ENCODE measurements around the gene RTN4RL1. TPM values are rescaled to one million over a fixed set of nuclear protein-coding genes. Genes with fewer than 3 reads are reported as not detected.
A peak's percentile ranks its signal among the peaks of the same experiment; 100 is the strongest.

The RTN4RL1 gene
- total and polyA plus RNA-seq, 2 donors from 2014 or later = 2.0 to 10.7 TPM

DNA sequence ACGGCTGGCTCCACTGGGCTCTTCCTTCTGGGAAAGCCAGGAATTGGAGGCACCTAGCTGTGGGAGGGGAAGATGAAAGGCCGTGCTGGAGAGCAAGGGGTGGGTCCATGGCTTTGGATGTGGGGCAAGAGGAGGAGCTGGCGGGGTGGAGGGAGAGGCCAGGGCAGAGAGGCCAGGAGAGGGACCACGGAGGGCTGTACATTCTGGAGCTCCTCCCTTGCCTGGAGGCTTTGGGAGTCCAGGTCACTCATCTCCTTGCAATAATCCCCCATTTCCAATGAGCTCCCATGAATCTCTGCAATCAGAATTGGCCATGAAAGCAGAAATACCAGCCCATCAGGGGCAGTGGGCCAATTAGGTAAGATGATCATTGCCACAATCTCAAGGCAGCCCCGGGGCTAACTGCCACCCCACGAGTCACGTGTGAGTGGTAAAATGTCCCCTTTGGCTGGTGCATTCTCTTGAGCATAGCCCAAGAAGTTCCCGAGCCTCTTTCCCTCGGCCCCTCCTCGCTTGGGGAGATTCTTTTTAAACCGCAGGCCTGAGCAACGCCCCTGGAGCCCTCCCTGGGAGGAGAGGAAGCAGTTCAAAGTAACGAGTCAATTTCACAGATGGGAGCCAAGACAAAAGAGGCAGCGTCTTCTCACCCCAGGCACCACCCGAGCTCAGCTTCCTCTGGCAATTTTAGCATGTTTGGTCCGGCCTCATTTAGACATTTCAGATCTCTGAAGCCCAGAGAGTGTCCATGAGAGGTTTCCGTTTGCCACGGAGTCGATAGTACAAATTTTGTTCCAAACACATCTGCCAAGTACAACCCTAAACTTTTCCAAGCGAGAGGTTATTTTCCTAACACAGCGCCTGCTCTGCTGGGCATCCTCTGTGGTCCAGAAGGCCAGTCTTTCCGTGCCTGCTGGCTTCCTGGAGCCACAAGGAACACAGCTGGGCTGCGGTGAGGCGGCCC is 13.4 kb downstream of the RTN4RL1 start:
- H3K9ac ChIP-seq (ENCODE audit: low read length in 3 of 3) = no peak overlapping the region
- FAIRE-seq = no peak
- H3K4me1 ChIP-seq (ENCODE audit: control insufficient read depth in 2 of 3, insufficient read depth in 2 of 3, low read depth in 1 of 3, low read length in 3 of 3) = peaks cover 0 to 15% (median 0%) of the 10 kb centered on the region in 3 donors
- H3K4me3 ChIP-seq (ENCODE audit: low read length in 3 of 3) = no peak overlapping the region
- DNase-seq = peak in 4 of 5 donors; percentile 58 to 85 (median 64)
- intact Hi-C loops (cut with DNase I) = no loop called here
- H3K27ac ChIP-seq (ENCODE audit: low read depth in 2 of 2, low read length in 2 of 2) = no peak overlapping the region
- H3K9me3 ChIP-seq (ENCODE audit: control insufficient read depth in 2 of 3, insufficient read depth in 1 of 3, low read length in 3 of 3) = no peaks in the 10 kb centered on the region
- no peaks in the 10 kb centered on the region for H3K36me3 ChIP-seq (ENCODE audit: control insufficient read depth in 2 of 3, insufficient read depth in 3 of 3, low read length in 3 of 3)
- no peaks in the 10 kb centered on the region for H3K27me3 ChIP-seq (ENCODE audit: control insufficient read depth, insufficient read depth, low read length)
- TF ChIP-seq, protein P1, sequence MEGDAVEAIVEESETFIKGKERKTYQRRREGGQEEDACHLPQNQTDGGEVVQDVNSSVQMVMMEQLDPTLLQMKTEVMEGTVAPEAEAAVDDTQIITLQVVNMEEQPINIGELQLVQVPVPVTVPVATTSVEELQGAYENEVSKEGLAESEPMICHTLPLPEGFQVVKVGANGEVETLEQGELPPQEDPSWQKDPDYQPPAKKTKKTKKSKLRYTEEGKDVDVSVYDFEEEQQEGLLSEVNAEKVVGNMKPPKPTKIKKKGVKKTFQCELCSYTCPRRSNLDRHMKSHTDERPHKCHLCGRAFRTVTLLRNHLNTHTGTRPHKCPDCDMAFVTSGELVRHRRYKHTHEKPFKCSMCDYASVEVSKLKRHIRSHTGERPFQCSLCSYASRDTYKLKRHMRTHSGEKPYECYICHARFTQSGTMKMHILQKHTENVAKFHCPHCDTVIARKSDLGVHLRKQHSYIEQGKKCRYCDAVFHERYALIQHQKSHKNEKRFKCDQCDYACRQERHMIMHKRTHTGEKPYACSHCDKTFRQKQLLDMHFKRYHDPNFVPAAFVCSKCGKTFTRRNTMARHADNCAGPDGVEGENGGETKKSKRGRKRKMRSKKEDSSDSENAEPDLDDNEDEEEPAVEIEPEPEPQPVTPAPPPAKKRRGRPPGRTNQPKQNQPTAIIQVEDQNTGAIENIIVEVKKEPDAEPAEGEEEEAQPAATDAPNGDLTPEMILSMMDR (IDR thresholded peaks at IDR 0.05; ENCODE audit: borderline replicate concordance, extremely low read depth, insufficient read depth) = no peak

- no peaks in the 10 kb centered on the region for H3K36me3 ChIP-seq (ENCODE audit: control insufficient read depth in 2 of 3, insufficient read depth in 3 of 3, low read length in 3 of 3)
- H3K4me1 ChIP-seq (ENCODE audit: control insufficient read depth in 2 of 3, insufficient read depth in 2 of 3, low read depth in 1 of 3, low read length in 3 of 3) = peaks cover 0 to 15% (median 0%) of the 10 kb centered on the region in 3 donors
- no peaks in the 10 kb centered on the region for H3K27me3 ChIP-seq (ENCODE audit: control insufficient read depth, insufficient read depth, low read length)
- DNase-seq = no peak
- no peak overlapping the region for H3K9ac ChIP-seq (ENCODE audit: low read length in 3 of 3)
- TF ChIP-seq, protein P1 (IDR thresholded peaks at IDR 0.05; ENCODE audit: borderline replicate concordance, extremely low read depth, insufficient read depth) = no peak
- no peak overlapping the region for H3K4me3 ChIP-seq (ENCODE audit: low read length in 3 of 3)
- H3K9me3 ChIP-seq (ENCODE audit: control insufficient read depth in 2 of 3, insufficient read depth in 1 of 3, low read length in 3 of 3) = no peaks in the 10 kb centered on the region
- intact Hi-C loops (cut with DNase I) = no loop called here
- no peak overlapping the region for H3K27ac ChIP-seq (ENCODE audit: low read depth in 2 of 2, low read length in 2 of 2)
- FAIRE-seq = no peak
Measured at GRCh38 chr17:2009737-2010136, 15.4 kb downstream of the RTN4RL1 start.

GRCh38 chr17:2008332-2009126 is 16.6 kb downstream of the RTN4RL1 start:
- no peak overlapping the region for H3K4me3 ChIP-seq (ENCODE audit: low read length in 3 of 3)
- H3K36me3 ChIP-seq (ENCODE audit: control insufficient read depth in 2 of 3, insufficient read depth in 3 of 3, low read length in 3 of 3) = no peaks in the 10 kb centered on the region
- H3K27me3 ChIP-seq (ENCODE audit: control insufficient read depth, insufficient read depth, low read length) = no peaks in the 10 kb centered on the region
- TF ChIP-seq, protein P1 (IDR thresholded peaks at IDR 0.05; ENCODE audit: borderline replicate concordance, extremely low read depth, insufficient read depth) = no peak
- no peak for FAIRE-seq
- no peak for DNase-seq
- H3K9ac ChIP-seq (ENCODE audit: low read length in 3 of 3) = no peak overlapping the region
- H3K27ac ChIP-seq (ENCODE audit: low read depth in 2 of 2, low read length in 2 of 2) = no peak overlapping the region
- H3K9me3 ChIP-seq (ENCODE audit: control insufficient read depth in 2 of 3, insufficient read depth in 1 of 3, low read length in 3 of 3) = no peaks in the 10 kb centered on the region
- H3K4me1 ChIP-seq (ENCODE audit: control insufficient read depth in 2 of 3, insufficient read depth in 2 of 3, low read depth in 1 of 3, low read length in 3 of 3) = peaks cover 0 to 13% (median 0%) of the 10 kb centered on the region in 3 donors
- intact Hi-C loops (cut with DNase I) = no loop called here
